A673 (cell line): Measurements from ENCODE around the gene DCUN1D4. TPM values are rescaled to one million over a fixed set of nuclear protein-coding genes. Genes with fewer than 3 reads are reported as not detected.

ENCODE experiments used
- BruUV-seq: library from RNA; stranded (reverse); fragments of 400-500 nt; replicated peaks from 2 replicates; lab custom pipeline; 2021; lab: Mats Ljungman, UMichigan
- CTCF ChIA-PET: fragments of 300-600 bp; sonication (Branson Sonifier 250); formaldehyde crosslinking; loops from one replicate; lab custom pipeline; 2022; ENCODE audit warnings: antibody characterized with exemption; lab: Charles Lee
- POLR2A ChIA-PET: fragments of 300-600 bp; sonication (Branson Sonifier 250); formaldehyde crosslinking; loops from one replicate; lab custom pipeline; 2022; ENCODE audit warnings: antibody characterized with exemption; ENCODE audit not compliant: low non-redundant PET; lab: Charles Lee
- DNase-seq: peaks from one replicate; pipeline ENCODE4 v3.0.0-alpha.2; 2015; ENCODE audit warnings: low spot score
- H3K27ac ChIP-seq: fragments of 200-600 bp; sonication (generic); 2 replicates; pipeline ENCODE4 v1.5.1; 2016; ENCODE audit warnings: mixed run types, low read depth, mild to moderate bottlenecking, mixed read lengths, antibody characterized with exemption, low read length; ENCODE audit not compliant: poor library complexity, severe bottlenecking
- H3K27me3 ChIP-seq: fragments of 200-600 bp; sonication (generic); replicated peaks from 2 replicates; pipeline ENCODE4 v1.6.1; 2017; ENCODE audit warnings: mixed run types, low read depth, mild to moderate bottlenecking, mixed read lengths, antibody characterized with exemption, low read length; ENCODE audit not compliant: insufficient read depth, poor library complexity
- H3K36me3 ChIP-seq: fragments of 200-600 bp; sonication (generic); 2 replicates; pipeline ENCODE4 v1.6.1; 2016; ENCODE audit warnings: mixed run types, mild to moderate bottlenecking, mixed read lengths, antibody characterized with exemption, low read length; ENCODE audit not compliant: insufficient read depth, poor library complexity, severe bottlenecking
- H3K4me1 ChIP-seq: fragments of 200-600 bp; sonication (generic); 2 replicates; pipeline ENCODE4 v1.6.1; 2017; ENCODE audit warnings: mixed run types, mild to moderate bottlenecking, mixed read lengths, antibody characterized with exemption, low read length; ENCODE audit not compliant: insufficient read depth, poor library complexity, severe bottlenecking
- H3K4me3 ChIP-seq: fragments of 200-600 bp; sonication (generic); 2 replicates; pipeline ENCODE4 v1.5.1; 2016; ENCODE audit warnings: low read depth, mixed run types, mild to moderate bottlenecking, mixed read lengths, low read length; ENCODE audit not compliant: poor library complexity, severe bottlenecking
- H3K9me3 ChIP-seq: fragments of 200-600 bp; sonication (generic); 2 replicates; pipeline ENCODE4 v1.6.1; 2016; ENCODE audit warnings: mixed run types, low read depth, mild to moderate bottlenecking, mixed read lengths, antibody characterized with exemption, low read length; ENCODE audit not compliant: poor library complexity, severe bottlenecking
- CTCF ChIP-seq: fragments of 300-800, 200-600 bp; sonication (generic); conservative IDR thresholded peaks from 2 replicates; pipeline ENCODE4 v1.5.1; 2017; ENCODE audit warnings: low read depth, mild to moderate bottlenecking, antibody characterized with exemption, low read length, moderate library complexity, mixed read lengths
- EZH2 ChIP-seq: fragments of 200-600 bp; sonication (generic); IDR thresholded peaks from 2 replicates; pipeline ENCODE4 v1.6.1; 2017; ENCODE audit warnings: borderline replicate concordance, low read depth, mild to moderate bottlenecking, mixed read lengths, antibody characterized with exemption, low read length; ENCODE audit not compliant: poor library complexity, severe bottlenecking
- intact Hi-C: fragments of 100-400 bp; cut with micrococcal nuclease; formaldehyde crosslinking; loops from one replicate; pipeline ENCODE4 v1.10.0; 2022; ENCODE audit not compliant: unreplicated experiment
- total RNA-seq: library from RNA; stranded (reverse); gene quantifications from 2 replicates; pipeline ENCODE4 v1.2.3, GENCODE V29; 2021

Gene DCUN1D4
- total RNA-seq, 1 experiment from 2014 or later = 21.5 TPM

- Histone ChIP-seq H3K27ac (no peak overlapping the region), H3K27me3 (no peaks in the 10 kb centered on the region), H3K4me3 (no peak overlapping the region), H3K4me1 (peaks cover 8% of the 10 kb centered on the region), H3K36me3 (no peaks in the 10 kb centered on the region), H3K9me3 (no peaks in the 10 kb centered on the region)
- ChIA-PET CTCF (no interaction called here), POLR2A (no interaction called here)
- intact Hi-C loops = no loop called here
- TF ChIP-seq EZH2 = no peak
- no peak for TF ChIP-seq CTCF
- no TSS peak for BruUV-seq
- no peak for DNase-seq
These were observed 12.8 kb downstream of the DCUN1D4 start for GRCh38 chr4:51855751-51856150.

GRCh38 chr4:51858605-51859202 lies 15.8 kb downstream of the DCUN1D4 start:
- H3K27ac ChIP-seq = no peak overlapping the region
- no peaks in the 10 kb centered on the region for H3K9me3 ChIP-seq
- H3K27me3 ChIP-seq = no peaks in the 10 kb centered on the region
- POLR2A ChIA-PET = no interaction called here
- no peaks in the 10 kb centered on the region for H3K4me1 ChIP-seq
- H3K36me3 ChIP-seq = no peaks in the 10 kb centered on the region
- no peak for DNase-seq
- no peak overlapping the region for H3K4me3 ChIP-seq
- BruUV-seq = no TSS peak
- TF ChIP-seq CTCF (no peak), EZH2 (no peak)
- CTCF ChIA-PET = no interaction called here
- intact Hi-C loops = no loop called here

- CTCF ChIA-PET = no interaction called here
- TF ChIP-seq EZH2 (no peak), CTCF (no peak)
- Histone ChIP-seq H3K27me3 (no peaks in the 10 kb centered on the region), H3K9me3 (no peaks in the 10 kb centered on the region), H3K4me1 (no peaks in the 10 kb centered on the region), H3K36me3 (no peaks in the 10 kb centered on the region), H3K4me3 (no peak overlapping the region), H3K27ac (no peak overlapping the region)
- no TSS peak for BruUV-seq
- intact Hi-C loops = no loop called here
- DNase-seq = no peak
- POLR2A ChIA-PET = no interaction called here
These were observed 16.6 kb downstream of the DCUN1D4 start for GRCh38 chr4:51859476-51860031.
